Mucosa of descending colon (tissue), 3 donors: ENCODE data around the gene TTYH3. TPM values are rescaled to one million over a fixed set of nuclear protein-coding genes. Genes with fewer than 3 reads are reported as not detected.

Experiments used
- ATAC-seq: fragments of 200-7000 bp; cut with Tn5 transposase; one replicate; pipeline ENCODE4 v1.9.1; 2020; ENCODE audit warnings: mild to moderate bottlenecking, moderate library complexity
- DNase-seq, 3 donors: peaks; one replicate each; pipeline ENCODE4 v3.0.0-alpha.2; 2020
- H3K36me3 ChIP-seq: fragments of 200-600 bp; one replicate; pipeline ENCODE4 v1.8.0; 2021; ENCODE audit warnings: low read depth, mild to moderate bottlenecking
- H3K4me1 ChIP-seq: fragments of 200-600 bp; one replicate; pipeline ENCODE4 v1.8.0; 2021; ENCODE audit warnings: low read depth, mild to moderate bottlenecking
- H3K4me3 ChIP-seq: fragments of 200-600 bp; one replicate; pipeline ENCODE4 v1.8.0; 2021; ENCODE audit warnings: mild to moderate bottlenecking
- H3K9me3 ChIP-seq: fragments of 200-600 bp; one replicate; pipeline ENCODE4 v1.8.0; 2021; ENCODE audit warnings: mild to moderate bottlenecking
- CTCF ChIP-seq: fragments of 200-600 bp; IDR thresholded peaks from one replicate; pipeline ENCODE4 v1.8.0; 2022; ENCODE audit warnings: antibody characterized with exemption, mild to moderate bottlenecking
- intact Hi-C, 2 donors: fragments of 100-400 bp; cut with DNase I in 1 of 2; cut with micrococcal nuclease in 1 of 2; formaldehyde crosslinking; loops; one replicate each; pipeline versions ENCODE4 v1.11.0 to v1.11.1; 2022; cut with DNase I, micrococcal nuclease
- total RNA-seq, 3 donors: library from RNA; stranded (reverse); fragmentation: NEBNext Ultra II Directional in 2 of 3; extraction: Animal tissue kit (Norgen Biotek cat#: 25700) in 2 of 3; gene quantifications; one replicate each; pipeline versions ENCODE4 v1.2.1 to v1.2.4, GENCODE V29; 2021 to 2023
- donor health status: DM: no; HTN: no; CAD: no; lungs with moderate emphysema.
- donor health status: DM: no; HTN: no; CAD: no.
- donor health status: DM: no; HTN: yes; CAD: no.

The TTYH3 gene
- total RNA-seq, 3 donors from 2014 or later, result 23.4 to 63.7 (median 32.1) TPM

GRCh38 chr7:2621948-2622640, 9.7 kb upstream of the TTYH3 start:
- DNase-seq (peak in 2 of 3 donors; percentile 26 to 58), ATAC-seq (no peak)
- Histone ChIP-seq H3K4me1 (peaks cover 26% of the 10 kb centered on the region), H3K36me3 (no peaks in the 10 kb centered on the region), H3K9me3 (no peaks in the 10 kb centered on the region), H3K4me3 (no peak overlapping the region)
- intact Hi-C loops, result no loop called here
- no peak for TF ChIP-seq CTCF

- Histone ChIP-seq H3K4me1 (peaks cover 24% of the 10 kb centered on the region), H3K9me3 (no peaks in the 10 kb centered on the region), H3K4me3 (no peak overlapping the region), H3K36me3 (no peaks in the 10 kb centered on the region)
- intact Hi-C loops, result no loop called here
- peak; percentile 88 for ATAC-seq
- DNase-seq, result peak; percentile 59 to 79 (median 68)
- no peak for TF ChIP-seq CTCF
These were observed 8.7 kb upstream of the TTYH3 start for GRCh38 chr7:2622869-2623697.

GRCh38 chr7:2623698-2624014, 8.1 kb upstream of the TTYH3 start:
- H3K9me3 ChIP-seq, result no peaks in the 10 kb centered on the region
- H3K36me3 ChIP-seq, result no peaks in the 10 kb centered on the region
- H3K4me3 ChIP-seq, result no peak overlapping the region
- TF ChIP-seq CTCF, result no peak
- no peak for ATAC-seq
- H3K4me1 ChIP-seq, result peaks cover 24% of the 10 kb centered on the region
- DNase-seq, result peak in 1 of 3 donors; percentile 39
- intact Hi-C loops, result no loop called here

DNA sequence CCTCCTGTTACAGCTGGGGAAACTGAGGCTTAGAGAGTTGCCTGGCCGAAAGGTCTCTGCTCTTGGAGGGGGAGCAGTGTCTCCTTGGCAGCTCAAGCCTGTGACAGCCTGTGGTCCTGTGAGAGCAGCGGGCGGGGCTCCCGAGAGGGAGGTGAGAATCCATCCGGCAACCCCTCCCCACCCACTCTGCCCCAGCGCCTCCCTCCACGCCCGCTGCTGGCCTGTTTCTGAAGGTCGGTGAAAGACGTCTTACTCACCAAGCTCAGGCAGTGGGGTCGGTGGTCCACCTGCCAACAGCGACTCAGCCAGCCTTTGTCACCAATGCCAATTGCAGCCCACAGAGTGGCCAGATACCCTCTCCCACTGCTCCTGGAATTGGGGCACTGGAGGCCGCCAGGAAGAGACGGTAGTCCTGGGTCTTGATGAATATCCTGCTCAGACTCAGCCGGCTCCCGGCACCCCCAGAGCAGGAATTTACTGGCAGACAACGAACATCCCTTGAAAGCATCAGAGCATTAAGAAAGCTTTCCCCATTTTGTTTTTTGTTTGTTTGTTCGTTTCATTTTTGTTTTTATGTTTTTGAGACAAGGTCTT, 7.4 kb upstream of the TTYH3 start:
- ATAC-seq (no peak), DNase-seq (peak in 2 of 3 donors; percentile 45 to 58)
- H3K9me3 ChIP-seq, result no peaks in the 10 kb centered on the region
- no peak overlapping the region for H3K4me3 ChIP-seq
- TF ChIP-seq CTCF, result no peak
- peaks cover 24% of the 10 kb centered on the region for H3K4me1 ChIP-seq
- intact Hi-C loops, result no loop called here
- H3K36me3 ChIP-seq, result no peaks in the 10 kb centered on the region

DNA sequence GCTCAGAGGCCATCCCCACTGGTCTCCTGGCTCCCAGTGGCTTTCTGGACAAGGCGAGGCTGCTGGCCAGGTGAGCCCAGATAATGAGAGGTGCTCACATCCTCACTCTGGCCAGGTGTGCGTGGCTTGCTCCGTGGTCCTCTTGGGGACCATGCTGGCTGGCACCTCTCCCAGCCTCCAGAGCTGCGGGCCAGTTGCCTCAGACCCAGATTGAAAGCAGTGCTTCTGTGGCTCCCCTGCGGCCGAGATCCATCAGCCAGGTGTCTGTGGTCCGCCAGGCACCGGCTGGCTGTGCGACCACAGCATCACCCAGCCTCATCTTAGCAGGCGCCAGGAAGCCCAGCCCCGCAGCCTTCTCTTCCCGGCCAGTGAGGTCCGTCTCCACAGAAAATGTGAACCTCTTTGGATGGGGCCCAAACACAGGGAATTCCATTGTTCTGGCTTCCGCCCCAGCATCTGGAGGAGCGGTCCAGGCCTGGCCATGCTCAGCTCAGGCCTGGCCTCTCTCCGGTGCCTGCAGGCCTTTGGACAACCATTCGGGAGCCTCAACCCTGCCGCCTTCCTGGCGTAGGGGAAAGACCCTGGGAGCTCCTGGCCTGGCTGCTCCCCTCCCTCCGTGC, 5.2 kb upstream of the TTYH3 start:
- no peaks in the 10 kb centered on the region for H3K36me3 ChIP-seq
- H3K9me3 ChIP-seq, result no peaks in the 10 kb centered on the region
- TF ChIP-seq CTCF, result no peak
- no peak for DNase-seq
- H3K4me1 ChIP-seq, result peaks cover 28% of the 10 kb centered on the region
- ATAC-seq, result no peak
- no peak overlapping the region for H3K4me3 ChIP-seq
- intact Hi-C loops, result no loop called here
